ENCODE data around the gene NCKAP1. TPM values are rescaled to one million over a fixed set of nuclear protein-coding genes. Genes with fewer than 3 reads are reported as not detected.
A peak's percentile ranks its signal among the peaks of the same experiment; 100 is the strongest.

The NCKAP1 gene
- total and polyA plus RNA-seq, 2 donors (not counting 3 experiments of a cell fraction or from before 2014, with no cell fraction given), result 49.4 to 130 TPM

DNA sequence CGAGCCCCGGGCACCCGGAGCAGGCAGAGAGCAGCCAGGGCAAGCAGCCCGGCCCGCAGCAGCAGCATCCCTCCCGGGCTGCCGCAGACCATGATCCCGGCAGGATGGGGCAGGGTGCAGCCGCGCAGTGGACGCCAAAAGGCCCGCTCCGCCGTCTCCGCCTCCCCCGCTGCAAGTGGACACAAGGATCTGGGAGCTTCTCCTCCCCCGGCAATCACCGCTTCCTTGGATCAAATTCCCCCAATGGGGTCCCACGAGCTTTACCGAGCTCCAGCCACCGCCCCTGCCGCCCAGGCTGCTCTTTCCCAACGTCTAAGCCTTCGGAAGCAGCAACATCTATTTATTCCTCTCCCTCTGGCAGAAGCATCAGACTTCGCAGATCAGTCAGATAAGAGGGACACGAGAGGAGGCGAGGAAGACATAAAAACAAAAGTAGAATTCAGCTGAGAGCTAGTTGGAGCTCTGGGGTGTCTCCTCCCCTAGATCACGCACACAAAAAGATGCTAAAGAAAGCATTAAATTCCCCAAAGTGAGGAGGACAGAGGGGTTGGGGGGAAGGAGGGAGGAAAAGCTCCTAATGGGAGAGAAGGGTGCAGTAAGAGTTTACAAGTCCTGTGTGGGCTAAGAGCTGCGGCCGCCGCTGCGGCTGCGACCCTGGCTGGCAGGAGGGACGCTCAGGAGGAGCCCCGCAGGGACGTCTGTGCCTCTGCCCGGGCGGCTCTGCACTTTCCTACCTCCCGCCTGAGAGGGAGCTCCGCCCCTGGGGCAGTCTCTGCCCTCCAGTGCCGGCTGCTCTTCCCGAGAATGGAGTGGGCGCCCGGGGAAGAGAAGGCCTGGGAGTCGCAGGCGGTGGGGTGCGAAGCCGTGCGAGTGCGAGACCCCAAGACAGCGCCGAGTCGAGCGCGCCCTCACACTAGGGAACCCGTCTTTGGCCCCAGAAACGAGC, 171.5 kb downstream of the NCKAP1 start, which contains the start of gene FRZB:
Gene FRZB (minus strand): TSS at position 177 of the 946 bp plus-strand sequence. CDS start 85 bp downstream, at position 92.
- Histone ChIP-seq H3K4me1 (ENCODE audit: control insufficient read depth, extremely low read depth, insufficient read depth, low read length) (peaks cover 11% of the 10 kb centered on the region), H3K9me3 (replicated peaks; ENCODE audit: control insufficient read depth, insufficient read depth, low read length) (no peaks in the 10 kb centered on the region), H3K79me2 (ENCODE audit: control insufficient read depth, insufficient read depth, low read length) (no peaks in the 10 kb centered on the region), H3K27ac (ENCODE audit: insufficient read depth, low read depth, low read length) (no peak within 1 kb of the TSS), H3K27me3 (ENCODE audit: control insufficient read depth in 2 of 2, insufficient read depth in 2 of 2, low read length in 2 of 2) (peaks cover 8 to 13% of the 10 kb centered on the region in 2 experiments), H3K9me1 (replicated peaks; ENCODE audit: control insufficient read depth, extremely low read depth, insufficient read depth, low read length) (no peaks in the 10 kb centered on the region), H3K4me3 (replicated peaks in 1 of 3; ENCODE audit: insufficient read depth in 1 of 3, low read depth in 1 of 3, low read length in 3 of 3) (peak within 1 kb of the TSS; percentile 31 to 70 (median 54)), H3K4me2 (ENCODE audit: insufficient read depth, low read length) (peak within 1 kb of the TSS; percentile 95), H3K36me3 (ENCODE audit: control insufficient read depth in 2 of 2, extremely low read depth in 1 of 2, insufficient read depth in 2 of 2, low read length in 2 of 2) (no peaks in the 10 kb centered on the region), H2AFZ (ENCODE audit: low read depth, low read length) (peak within 1 kb of the TSS; percentile 90), H4K20me1 (replicated peaks; ENCODE audit: control insufficient read depth, extremely low read depth, insufficient read depth, low read length) (no peaks in the 10 kb centered on the region), H3K9ac (replicated peaks; ENCODE audit: extremely low read depth, insufficient read depth, low read length) (peak within 1 kb of the TSS; percentile 8)
- intact Hi-C loops (cut with micrococcal nuclease), result loop anchor here (5.0 kb wide), 2 partner anchors 74 to 99 kb away; no protein-coding TSS in a partner anchor
- FAIRE-seq (peak; percentile 69), DNase-seq (ENCODE audit: low read depth, low spot score) (peak; percentile 69)
- POLR2A ChIA-PET, result no interaction called here
- dilution Hi-C loops (cut with MboI; ENCODE audit: extremely low pct_ligation_motif_present, low sequenced_read_pairs), result no loop called here
- CTCF ChIA-PET, result interaction anchor here (0.8 to 2.1 kb wide), 9 partner anchors 9 to 104 kb away, joined by 3 to 7 read pairs (median 3); no protein-coding TSS in a partner anchor
- no peak for TF ChIP-seq MYC (IDR thresholded peaks at IDR 0.05; ENCODE audit: low read depth, low read length)
- TF ChIP-seq, protein P1, sequence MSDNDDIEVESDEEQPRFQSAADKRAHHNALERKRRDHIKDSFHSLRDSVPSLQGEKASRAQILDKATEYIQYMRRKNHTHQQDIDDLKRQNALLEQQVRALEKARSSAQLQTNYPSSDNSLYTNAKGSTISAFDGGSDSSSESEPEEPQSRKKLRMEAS (IDR thresholded peaks at IDR 0.05; ENCODE audit: insufficient read depth, insufficient read length), result no peak
- TF ChIP-seq, protein P2, sequence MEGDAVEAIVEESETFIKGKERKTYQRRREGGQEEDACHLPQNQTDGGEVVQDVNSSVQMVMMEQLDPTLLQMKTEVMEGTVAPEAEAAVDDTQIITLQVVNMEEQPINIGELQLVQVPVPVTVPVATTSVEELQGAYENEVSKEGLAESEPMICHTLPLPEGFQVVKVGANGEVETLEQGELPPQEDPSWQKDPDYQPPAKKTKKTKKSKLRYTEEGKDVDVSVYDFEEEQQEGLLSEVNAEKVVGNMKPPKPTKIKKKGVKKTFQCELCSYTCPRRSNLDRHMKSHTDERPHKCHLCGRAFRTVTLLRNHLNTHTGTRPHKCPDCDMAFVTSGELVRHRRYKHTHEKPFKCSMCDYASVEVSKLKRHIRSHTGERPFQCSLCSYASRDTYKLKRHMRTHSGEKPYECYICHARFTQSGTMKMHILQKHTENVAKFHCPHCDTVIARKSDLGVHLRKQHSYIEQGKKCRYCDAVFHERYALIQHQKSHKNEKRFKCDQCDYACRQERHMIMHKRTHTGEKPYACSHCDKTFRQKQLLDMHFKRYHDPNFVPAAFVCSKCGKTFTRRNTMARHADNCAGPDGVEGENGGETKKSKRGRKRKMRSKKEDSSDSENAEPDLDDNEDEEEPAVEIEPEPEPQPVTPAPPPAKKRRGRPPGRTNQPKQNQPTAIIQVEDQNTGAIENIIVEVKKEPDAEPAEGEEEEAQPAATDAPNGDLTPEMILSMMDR (IDR thresholded peaks at IDR 0.05; ENCODE audit: extremely low read depth in 1 of 2, insufficient read depth in 1 of 2, low read depth in 1 of 2, low read length in 2 of 2), result no peak
- TF ChIP-seq POLR2A (IDR thresholded peaks at IDR 0.05; ENCODE audit: low read depth, low read length), result no peak
- no peak for TF ChIP-seq FOS (IDR thresholded peaks at IDR 0.05; ENCODE audit: borderline replicate concordance, insufficient read depth, low read length)
- no peak for TF ChIP-seq POLR2AphosphoS5 (IDR thresholded peaks at IDR 0.05; ENCODE audit: insufficient read depth, low read depth, low read length)
- no peak for TF ChIP-seq GATA2 (IDR thresholded peaks at IDR 0.05; ENCODE audit: insufficient read depth, insufficient read length, low read depth, low read length)
- no peak for TF ChIP-seq EZH2 (IDR thresholded peaks at IDR 0.05; ENCODE audit: borderline replicate concordance, low read depth, low read length, severe bottlenecking)
- TF ChIP-seq JUN (IDR thresholded peaks at IDR 0.05; ENCODE audit: borderline replicate concordance, insufficient read depth, insufficient read length, low read depth), result no peak
- BruUV-seq (replicated peaks), result no TSS peak

Data from endothelial cell of umbilical vein (primary cell).